GM21447 (cell line): Measurements from ENCODE around the gene MED8.
"Not testable (repeated sequence)": the region's sequence is repeated elsewhere in the genome, so short reads cannot be mapped to it uniquely, and the experiment has no call there.

Experiments
- ATAC-seq: cut with Tn5 transposase; IDR thresholded peaks from one replicate; pipeline ENCODE4 v1.9.1; 2021; ENCODE audit not compliant: unreplicated experiment

MED8 gene

GRCh38 chr1:43387976-43388599 is 1.5 kb downstream of the MED8 start:
- ATAC-seq, result no peak

DNA sequence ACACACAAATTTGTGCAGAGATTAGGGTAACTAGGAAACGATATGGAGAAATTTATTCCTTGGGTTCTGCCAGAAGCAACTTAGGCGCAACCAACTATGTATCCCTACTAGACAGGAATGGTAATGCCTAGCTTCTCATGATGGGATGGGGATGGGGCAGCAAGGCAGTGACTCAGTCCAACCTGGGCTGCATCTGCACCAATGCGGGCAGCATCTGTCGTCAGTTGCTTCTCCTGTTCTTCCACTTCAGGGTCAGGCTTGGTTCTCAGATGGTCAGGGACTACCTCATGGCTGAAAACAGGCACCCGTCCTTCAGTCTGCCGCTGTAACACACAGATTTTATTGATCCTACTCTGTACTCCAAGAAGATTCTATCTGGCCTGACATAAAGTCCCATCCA is 2.9 kb downstream of the MED8 start:
- no peak for ATAC-seq

GRCh38 chr1:43383449-43383848 is 6.2 kb downstream of the MED8 start:
- ATAC-seq, result no peak

DNA sequence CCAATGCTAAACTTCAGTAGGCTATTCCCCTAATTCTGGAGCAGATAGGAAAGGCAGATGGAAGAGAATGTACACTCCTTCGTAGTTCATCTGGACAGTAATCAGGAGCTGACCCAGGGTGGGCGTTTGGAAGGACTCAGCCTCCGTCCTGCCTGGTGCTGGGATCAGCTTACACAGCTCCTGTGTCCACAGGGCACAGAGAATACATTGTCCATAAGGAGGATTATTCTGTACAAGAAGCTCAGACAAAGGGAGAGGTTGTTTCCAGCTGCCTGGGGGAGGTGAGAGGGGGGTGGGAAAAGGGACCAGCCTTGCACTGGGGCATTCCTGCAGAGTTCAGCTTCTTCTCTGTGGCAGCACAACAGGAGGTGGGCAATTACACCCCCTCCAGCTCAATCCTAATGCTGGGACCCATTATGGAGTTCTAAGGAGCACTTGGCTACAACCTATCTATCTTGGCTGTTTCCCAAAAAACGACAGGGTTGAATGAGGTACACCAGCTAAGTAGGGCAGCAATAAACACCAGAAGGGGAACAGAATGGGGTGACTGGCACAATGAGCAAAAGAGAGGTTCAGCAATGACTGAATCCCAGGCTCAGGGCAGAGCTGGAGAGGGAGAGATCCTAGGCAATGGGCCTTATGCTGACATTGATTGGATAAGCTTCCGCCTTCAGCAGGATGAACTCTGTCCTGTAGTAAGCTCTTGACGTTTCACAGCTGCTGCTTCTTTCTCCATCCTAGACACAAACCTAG is 7.4 kb downstream of the MED8 start:
- ATAC-seq, result no peak

DNA sequence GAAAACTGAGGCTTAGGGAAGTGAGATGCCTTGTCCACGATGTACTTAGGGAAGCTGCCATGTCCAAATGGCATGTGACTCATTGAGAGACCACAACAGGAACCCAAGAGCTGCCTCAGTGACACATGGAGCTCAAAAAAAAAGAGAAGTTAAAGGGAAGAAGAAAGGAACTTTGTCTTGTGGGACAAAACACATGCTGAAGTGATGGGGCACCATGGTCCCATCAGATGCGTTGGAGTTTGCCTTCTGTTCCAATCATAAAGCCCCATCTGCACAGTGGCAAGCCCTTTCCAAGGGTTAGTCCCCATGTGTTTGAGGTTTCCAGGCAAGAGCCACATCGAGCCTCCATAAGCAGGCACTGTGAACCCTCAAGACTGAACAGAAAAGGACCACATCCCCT is 8.0 kb downstream of the MED8 start:
- no peak for ATAC-seq

DNA sequence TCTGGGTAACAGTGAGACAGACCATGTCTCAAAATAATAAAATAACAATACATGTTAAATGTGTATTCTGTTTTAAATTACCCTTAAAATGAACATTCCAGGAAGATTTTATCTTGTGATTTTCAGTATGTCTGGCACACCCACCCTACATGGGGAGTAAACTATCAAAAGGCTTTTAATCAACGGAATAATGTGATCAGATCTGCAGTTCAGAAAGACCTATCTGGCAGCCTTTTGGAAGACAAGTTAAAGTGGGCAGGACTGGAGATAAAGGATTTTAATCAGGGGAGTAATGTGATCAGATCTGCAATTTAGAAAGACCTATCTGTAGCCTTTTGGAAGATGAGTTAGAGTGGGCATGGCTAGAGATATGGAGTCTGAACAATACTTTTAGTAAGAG is 10.1 kb downstream of the MED8 start:
- ATAC-seq, result no peak

DNA sequence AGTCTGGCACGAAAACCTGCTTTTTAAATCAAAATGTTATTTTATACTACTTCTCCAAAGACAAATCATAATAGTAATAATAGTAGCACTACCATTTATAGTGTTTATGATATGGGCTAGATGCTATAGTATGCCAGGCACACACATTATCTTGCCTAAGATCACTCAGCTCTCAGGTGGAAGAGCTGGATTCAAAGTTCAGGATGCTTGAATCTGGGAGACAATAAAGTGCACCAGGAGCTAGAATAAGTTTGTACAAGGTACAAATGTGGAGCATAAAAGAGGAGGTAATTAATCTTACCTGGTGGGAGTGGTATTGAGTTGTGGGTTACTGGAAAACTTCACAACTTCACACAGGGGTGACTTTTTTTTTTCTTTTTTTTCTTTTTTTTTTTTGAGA is 11.8 kb downstream of the MED8 start:
- no peak for ATAC-seq

- ATAC-seq, result no peak
Observed at GRCh38 chr1:43376723-43377235, 12.8 kb downstream of the MED8 start.

GRCh38 chr1:43373066-43373940 is 16.3 kb downstream of the MED8 start:
- ATAC-seq, result no peak

DNA sequence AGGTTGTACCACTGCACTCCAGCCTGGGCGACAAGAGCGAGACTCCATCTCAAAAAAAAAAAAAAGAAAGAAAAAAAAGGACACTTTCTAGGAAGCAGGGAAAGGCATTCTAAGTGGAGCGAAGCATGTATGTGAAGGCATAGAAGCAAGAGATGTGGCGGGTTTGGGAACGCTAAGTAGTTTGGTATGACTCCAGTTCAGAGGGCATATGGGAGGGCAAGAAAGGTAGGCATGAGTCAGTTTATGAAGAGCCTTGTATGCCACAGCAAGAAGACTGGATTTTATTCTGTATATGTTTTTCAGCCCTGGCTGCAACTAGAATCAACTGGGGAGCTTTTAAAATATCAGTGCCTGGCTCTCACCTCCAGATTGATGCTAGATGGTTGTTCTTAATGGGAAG is 17.4 kb downstream of the MED8 start:
- no peak for ATAC-seq

GRCh38 chr1:43370564-43370963 is 19.0 kb downstream of the MED8 start:
- no peak for ATAC-seq

GRCh38 chr1:43369779-43370178 is 19.8 kb downstream of the MED8 start:
- ATAC-seq, result not testable (repeated sequence)

DNA sequence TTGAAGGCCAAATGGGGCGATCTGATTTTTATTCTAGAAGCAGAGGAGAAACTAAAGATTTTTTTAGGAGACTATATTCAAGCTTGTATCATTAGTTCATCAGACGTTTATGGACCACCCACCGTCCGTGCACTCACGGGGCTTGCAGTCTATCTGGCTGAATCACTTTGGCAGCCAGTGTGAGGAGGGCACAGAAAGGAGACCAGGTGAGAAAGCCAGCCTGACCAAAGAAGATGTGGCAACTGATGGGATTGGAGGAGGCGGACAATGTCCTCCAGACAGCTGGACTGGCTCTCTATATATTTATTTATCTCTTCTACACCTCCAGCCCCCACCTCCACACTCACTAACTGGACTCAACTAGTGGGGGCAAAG is 21.0 kb downstream of the MED8 start:
- ATAC-seq, result peak; percentile 1

GRCh38 chr1:43367904-43368645 is 21.5 kb downstream of the MED8 start, which contains the start of gene ELOVL1:
Gene ELOVL1 (minus strand): TSS chr1:43368011. CDS start chr1:43365609, 2,402 bp downstream.
- ATAC-seq, result peak; percentile 70

GRCh38 chr1:43367026-43367903 is 22.3 kb downstream of the MED8 start:
- peak; percentile 30 for ATAC-seq

DNA sequence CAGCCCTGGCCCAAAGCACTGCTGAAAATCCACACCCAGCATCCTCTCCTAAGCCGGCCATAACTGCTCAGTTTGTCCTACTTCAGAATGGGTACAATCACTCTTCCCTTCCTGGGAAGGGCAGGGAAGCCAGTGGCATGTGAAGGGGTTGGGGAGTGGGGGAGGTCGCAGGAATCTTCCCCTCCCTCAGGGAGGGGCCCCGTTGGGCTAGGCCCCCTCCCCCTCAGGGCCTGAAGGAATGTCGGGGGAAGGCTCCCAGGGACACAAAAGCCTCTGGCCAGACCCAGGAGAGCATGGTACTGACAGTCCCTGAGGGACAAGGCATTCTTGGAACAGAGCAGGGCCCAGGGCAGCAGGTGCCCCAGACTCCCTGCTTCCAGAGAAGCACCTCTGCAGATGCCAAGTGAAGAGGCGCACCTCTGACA is 23.0 kb downstream of the MED8 start:
- ATAC-seq, result no peak

DNA sequence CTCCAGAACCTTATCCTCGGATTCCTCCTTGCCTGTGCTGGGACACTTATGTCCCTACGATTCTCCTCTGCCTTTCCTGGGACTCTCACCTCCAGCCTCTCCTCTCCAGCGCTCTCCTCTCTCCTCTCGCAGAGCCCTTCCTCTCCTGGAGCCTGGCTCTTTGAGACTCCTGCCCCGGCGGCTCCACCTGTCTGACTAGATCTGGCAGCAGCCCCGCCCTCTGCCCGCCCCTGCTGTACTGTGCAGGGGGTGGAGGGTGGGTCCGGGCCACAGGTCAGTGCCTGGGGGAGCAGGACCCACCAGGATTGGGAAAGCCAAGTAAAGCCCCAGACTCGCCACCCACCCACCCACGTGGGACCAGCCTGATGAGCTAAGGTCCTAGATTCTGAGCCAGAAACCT is 23.4 kb downstream of the MED8 start:
- ATAC-seq, result no peak

DNA sequence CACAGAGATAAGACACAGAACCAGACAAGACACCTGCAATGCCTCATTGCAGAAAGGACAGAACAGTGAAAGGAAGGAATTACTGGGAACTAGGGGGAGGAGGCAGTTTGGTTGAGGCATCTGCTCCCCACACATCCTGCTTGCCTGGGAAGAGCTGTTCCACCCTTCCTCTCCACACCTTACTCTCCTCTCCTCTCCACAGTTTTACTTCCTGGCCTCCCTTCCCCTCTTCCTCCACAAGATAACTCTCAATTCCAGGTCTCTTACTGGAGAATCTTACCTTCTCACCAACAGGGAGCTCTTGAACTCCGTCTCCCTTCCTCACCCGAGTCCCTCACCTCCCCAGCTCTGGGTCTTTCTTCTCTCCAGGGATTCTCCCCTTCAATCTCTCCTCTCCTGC is 23.9 kb downstream of the MED8 start:
- ATAC-seq, result no peak

DNA sequence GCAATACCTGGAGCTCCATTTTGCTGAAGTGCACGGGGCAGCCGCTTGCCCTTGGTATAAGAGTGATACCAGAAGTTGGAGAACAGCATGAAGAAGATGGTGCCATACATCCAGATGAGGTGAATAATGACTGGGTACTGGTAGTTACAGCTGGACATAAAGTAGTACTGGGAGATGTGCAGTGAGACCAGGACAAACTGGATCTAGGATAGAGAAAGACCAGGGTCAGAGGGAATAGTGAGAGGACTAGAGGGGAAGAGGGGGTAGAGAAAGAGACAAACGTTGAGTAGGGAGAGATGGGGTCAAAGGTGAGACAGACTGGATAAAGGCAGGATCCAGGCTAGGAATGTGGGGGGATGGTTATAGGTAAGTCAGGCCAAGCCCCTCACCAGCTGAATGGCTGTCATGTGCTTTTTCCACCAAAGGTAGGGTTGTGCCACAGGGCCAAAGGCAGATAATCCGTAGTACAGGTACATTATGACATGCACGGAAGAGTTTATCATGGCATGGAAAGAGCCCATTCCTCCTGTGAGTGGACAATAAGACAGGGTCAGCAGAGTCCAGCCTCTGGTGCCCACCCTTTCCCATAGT is 25.6 kb downstream of the MED8 start:
- no peak for ATAC-seq
